HepG2 (cell line): Measurements from ENCODE around the gene TENT5A. TPM values are rescaled to one million over a fixed set of nuclear protein-coding genes. Genes with fewer than 3 reads are reported as not detected.
A peak's percentile ranks its signal among the peaks of the same experiment; 100 is the strongest.

ENCODE experiments used
- ARNTL ChIP-seq: sonication (generic); formaldehyde crosslinking; IDR thresholded peaks from 2 replicates; pipeline ENCODE4 v1.4.0; 2020; ENCODE audit warnings: mild to moderate bottlenecking, missing genetic modification reagents
- CEBPZ ChIP-seq: IDR thresholded peaks from 2 replicates; pipeline ENCODE4 v1.6.1; 2012; ENCODE audit warnings: low read length, improper control_type of control experiment
- GABPB1 ChIP-seq: IDR thresholded peaks from 2 replicates; pipeline ENCODE4 v1.6.1; 2016; ENCODE audit warnings: mild to moderate bottlenecking, missing genetic modification reagents, moderate library complexity, missing compliant biosample characterization
- GTF2F1 ChIP-seq: fragments of 150-350 bp; IDR thresholded peaks from 2 replicates; pipeline ENCODE4 v1.6.1; 2014; ENCODE audit warnings: low read length
- JDP2 ChIP-seq: sonication (generic); formaldehyde crosslinking; IDR thresholded peaks from 2 replicates; pipeline ENCODE4 v1.8.1; 2022; ENCODE audit warnings: missing genetic modification reagents, borderline replicate concordance
- KLF6 ChIP-seq: IDR thresholded peaks from 2 replicates; pipeline ENCODE4 v1.8.0; 2016; ENCODE audit warnings: missing biosample characterization, missing genetic modification reagents
- MEIS1 ChIP-seq: sonication (generic); formaldehyde crosslinking; IDR thresholded peaks from 2 replicates; pipeline ENCODE4 v1.9.0; 2021; ENCODE audit warnings: mild to moderate bottlenecking, missing genetic modification reagents, moderate library complexity, borderline replicate concordance
- MIER3 ChIP-seq: IDR thresholded peaks from 2 replicates; pipeline ENCODE4 v1.6.1; 2016; ENCODE audit warnings: missing compliant biosample characterization, borderline replicate concordance
- NCOA1 ChIP-seq: sonication (generic); formaldehyde crosslinking; IDR thresholded peaks from 2 replicates; pipeline ENCODE4 v1.9.0; 2021; ENCODE audit warnings: missing genetic modification reagents
- REXO4 ChIP-seq: sonication (generic); formaldehyde crosslinking; IDR thresholded peaks from 2 replicates; pipeline ENCODE4 v1.8.0; 2022; ENCODE audit warnings: missing genetic modification reagents, mild to moderate bottlenecking, borderline replicate concordance
- SMARCC2 ChIP-seq: fragments of 450-650 bp; IDR thresholded peaks from 2 replicates; pipeline ENCODE4 v1.6.1; 2017; ENCODE audit warnings: antibody characterized with exemption, mild to moderate bottlenecking
- SOX5 ChIP-seq: IDR thresholded peaks from 2 replicates; pipeline ENCODE4 v1.6.1; 2016; ENCODE audit warnings: borderline replicate concordance
- SP2 ChIP-seq: sonication (generic); formaldehyde crosslinking; IDR thresholded peaks from 2 replicates; pipeline ENCODE4 v1.5.1; 2020; ENCODE audit warnings: mild to moderate bottlenecking, missing genetic modification reagents
- TEAD3 ChIP-seq: optimal IDR thresholded peaks from 2 replicates; pipeline ENCODE3; 2016; ENCODE audit warnings: borderline replicate concordance
- WIZ ChIP-seq: sonication (generic); formaldehyde crosslinking; IDR thresholded peaks from 2 replicates; pipeline ENCODE4 v1.5.1; 2020; ENCODE audit warnings: mild to moderate bottlenecking, missing genetic modification reagents
- ZBTB25 ChIP-seq: IDR thresholded peaks from 2 replicates; pipeline ENCODE4 v1.6.1; 2018; ENCODE audit warnings: missing genetic modification reagents
- ZFX ChIP-seq: sonication (generic); formaldehyde crosslinking; IDR thresholded peaks from 2 replicates; pipeline ENCODE4 v1.4.0; 2020; ENCODE audit warnings: mild to moderate bottlenecking, low read depth, missing genetic modification reagents, moderate library complexity
- ZKSCAN1 ChIP-seq: fragments of 150-350 bp; IDR thresholded peaks from 2 replicates; pipeline ENCODE4 v1.6.1; 2014; ENCODE audit warnings: low read length
- ZNF124 ChIP-seq: sonication (generic); formaldehyde crosslinking; IDR thresholded peaks from 2 replicates; pipeline ENCODE4 v1.4.0; 2020; ENCODE audit warnings: missing genetic modification reagents
- ZNF274 ChIP-seq: sonication (generic); formaldehyde crosslinking; IDR thresholded peaks from 2 replicates; pipeline ENCODE4 v1.5.1; 2020; ENCODE audit warnings: mild to moderate bottlenecking, missing genetic modification reagents
- ZNF382 ChIP-seq: sonication (generic); formaldehyde crosslinking; IDR thresholded peaks from 2 replicates; pipeline ENCODE4 v1.5.0; 2020; ENCODE audit warnings: missing genetic modification reagents, mild to moderate bottlenecking, borderline replicate concordance
- ZNF501 ChIP-seq: sonication (generic); formaldehyde crosslinking; IDR thresholded peaks from 2 replicates; pipeline ENCODE4 v1.5.1; 2020; ENCODE audit warnings: mild to moderate bottlenecking, moderate library complexity, missing genetic modification reagents
- ZNF792 ChIP-seq: IDR thresholded peaks from 2 replicates; pipeline ENCODE4 v1.6.1; 2016
- ZNF816 ChIP-seq: sonication (generic); formaldehyde crosslinking; IDR thresholded peaks from 2 replicates; pipeline ENCODE4 v1.8.0; 2022; ENCODE audit warnings: missing genetic modification reagents, mild to moderate bottlenecking, borderline replicate concordance
- polyA plus RNA-seq, 8 experiments: library from polyadenylated mRNA; depleted of rRNA in 3 of 8; stranded (reverse) in 7 of 8; unstranded in 1 of 8; fragments of >200 nt; fragmentation: Illumina TruSeq in 4 of 8; extraction: Trizol in 4 of 8; gene quantifications; 2 replicates each; pipeline versions ENCODE4 v1.2.1 to v1.2.3, GENCODE V29; 2011 to 2016; ENCODE audit warnings: low read depth in 4 of 8, missing spikeins in 1 of 8, mixed read lengths in 1 of 8; ENCODE audit not compliant: insufficient read depth in 1 of 8
- total RNA-seq, 5 experiments: library from RNA; depleted of rRNA; stranded (reverse); fragments of >200 nt; fragmentation: Illumina TruSeq; extraction: Trizol; gene quantifications; 2 replicates each; pipeline ENCODE4 v1.2.3, GENCODE V29; 2016; ENCODE audit warnings: low read depth in 1 of 5
- TF ChIP-seq, protein P1 (sequence below): sonication (generic); formaldehyde crosslinking; IDR thresholded peaks from 2 replicates; pipeline ENCODE4 v1.4.0; 2020; ENCODE audit warnings: missing genetic modification reagents

The TENT5A gene
- total and polyA plus RNA-seq, 2 of the 13 experiments (the other 11 are each of a cell fraction or from before 2014, with no cell fraction given), result 8.0 to 13.8 TPM

DNA sequence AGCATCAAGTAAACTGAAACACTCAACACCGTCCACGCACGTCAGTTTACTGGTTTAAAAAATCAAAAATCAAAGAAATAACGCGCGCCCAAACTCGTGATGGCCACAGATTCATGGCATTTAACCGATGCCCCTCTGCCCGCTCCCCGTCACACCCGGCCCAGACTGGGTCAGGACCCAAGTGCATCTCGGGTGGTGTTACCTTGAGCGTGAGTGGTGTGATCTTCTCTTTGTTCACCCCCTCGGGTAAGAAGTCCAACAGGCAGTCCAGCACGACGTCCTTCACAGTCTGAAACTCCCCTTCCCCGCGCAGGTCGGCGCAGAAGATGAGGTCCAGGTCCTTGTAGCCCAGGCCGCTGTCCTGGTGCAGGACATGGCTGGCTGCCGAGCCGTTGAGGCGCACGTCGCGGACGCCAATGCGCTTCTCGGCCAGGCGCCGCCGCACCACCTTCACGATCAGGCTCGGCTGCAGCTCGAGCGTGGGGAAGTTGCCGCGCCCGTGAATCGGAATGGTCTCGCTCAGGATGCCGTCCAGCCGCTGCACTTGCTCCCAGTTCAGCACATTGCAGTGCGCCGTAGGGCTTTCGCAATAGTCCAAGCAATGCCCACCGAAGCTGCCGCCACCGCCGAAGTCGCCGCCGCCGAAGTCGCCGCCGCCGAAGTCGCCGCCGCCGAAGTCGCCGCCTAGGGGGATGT is 945 bp downstream of the TENT5A start (continued):
- TF ChIP-seq, protein P1, sequence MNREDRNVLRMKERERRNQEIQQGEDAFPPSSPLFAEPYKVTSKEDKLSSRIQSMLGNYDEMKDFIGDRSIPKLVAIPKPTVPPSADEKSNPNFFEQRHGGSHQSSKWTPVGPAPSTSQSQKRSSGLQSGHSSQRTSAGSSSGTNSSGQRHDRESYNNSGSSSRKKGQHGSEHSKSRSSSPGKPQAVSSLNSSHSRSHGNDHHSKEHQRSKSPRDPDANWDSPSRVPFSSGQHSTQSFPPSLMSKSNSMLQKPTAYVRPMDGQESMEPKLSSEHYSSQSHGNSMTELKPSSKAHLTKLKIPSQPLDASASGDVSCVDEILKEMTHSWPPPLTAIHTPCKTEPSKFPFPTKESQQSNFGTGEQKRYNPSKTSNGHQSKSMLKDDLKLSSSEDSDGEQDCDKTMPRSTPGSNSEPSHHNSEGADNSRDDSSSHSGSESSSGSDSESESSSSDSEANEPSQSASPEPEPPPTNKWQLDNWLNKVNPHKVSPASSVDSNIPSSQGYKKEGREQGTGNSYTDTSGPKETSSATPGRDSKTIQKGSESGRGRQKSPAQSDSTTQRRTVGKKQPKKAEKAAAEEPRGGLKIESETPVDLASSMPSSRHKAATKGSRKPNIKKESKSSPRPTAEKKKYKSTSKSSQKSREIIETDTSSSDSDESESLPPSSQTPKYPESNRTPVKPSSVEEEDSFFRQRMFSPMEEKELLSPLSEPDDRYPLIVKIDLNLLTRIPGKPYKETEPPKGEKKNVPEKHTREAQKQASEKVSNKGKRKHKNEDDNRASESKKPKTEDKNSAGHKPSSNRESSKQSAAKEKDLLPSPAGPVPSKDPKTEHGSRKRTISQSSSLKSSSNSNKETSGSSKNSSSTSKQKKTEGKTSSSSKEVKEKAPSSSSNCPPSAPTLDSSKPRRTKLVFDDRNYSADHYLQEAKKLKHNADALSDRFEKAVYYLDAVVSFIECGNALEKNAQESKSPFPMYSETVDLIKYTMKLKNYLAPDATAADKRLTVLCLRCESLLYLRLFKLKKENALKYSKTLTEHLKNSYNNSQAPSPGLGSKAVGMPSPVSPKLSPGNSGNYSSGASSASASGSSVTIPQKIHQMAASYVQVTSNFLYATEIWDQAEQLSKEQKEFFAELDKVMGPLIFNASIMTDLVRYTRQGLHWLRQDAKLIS (CRISPR knock-in tag), result no peak
- TF ChIP-seq ZBTB25 (CRISPR knock-in tag), result no peak
- TF ChIP-seq ZNF124, result no peak
- no peak for TF ChIP-seq SOX5 (CRISPR knock-in tag)
- TF ChIP-seq NCOA1 (CRISPR knock-in tag), result no peak
- peak; percentile 70 for TF ChIP-seq GABPB1 (CRISPR knock-in tag)
- TF ChIP-seq TEAD3 (CRISPR knock-in tag), result peak; percentile 29
- TF ChIP-seq ZNF382, result no peak
- TF ChIP-seq ZFX (CRISPR knock-in tag), result peak; percentile 48
- TF ChIP-seq JDP2 (CRISPR knock-in tag), result no peak
- TF ChIP-seq WIZ (CRISPR knock-in tag), result no peak; the same call in 1 of the 2 replicates
- no peak for TF ChIP-seq SMARCC2
- no peak for TF ChIP-seq SP2
- no peak for TF ChIP-seq ZNF501
- TF ChIP-seq ZNF816, result no peak
- TF ChIP-seq ARNTL (CRISPR knock-in tag), result no peak
- peak; percentile 38; the same call in 1 of the 2 replicates for TF ChIP-seq ZNF274 (CRISPR knock-in tag)
- TF ChIP-seq REXO4, result no peak
- no peak for TF ChIP-seq MEIS1 (CRISPR knock-in tag)
- no peak for TF ChIP-seq ZKSCAN1
- TF ChIP-seq MIER3 (CRISPR knock-in tag), result no peak
- no peak for TF ChIP-seq KLF6 (CRISPR knock-in tag)
- TF ChIP-seq CEBPZ, result no peak
- TF ChIP-seq ZNF792 (CRISPR knock-in tag), result no peak
- no peak for TF ChIP-seq GTF2F1
